GM12892 (cell line): ENCODE data around the gene GABPB2.
"Not testable (repeated sequence)": the region's sequence is repeated elsewhere in the genome, so short reads cannot be mapped to it uniquely, and the experiment has no call there.

Experiments used
- DNase-seq: peaks from one replicate; pipeline ENCODE4 v3.0.0; 2011; ENCODE audit not compliant: insufficient read length
- FAIRE-seq: peaks from 2 replicates; lab custom pipeline; 2011; peaks lifted over from hg19 to GRCh38; lab: Jason Lieb, UNC
- POLR2A ChIP-seq: IDR thresholded peaks from 2 replicates; pipeline ENCODE4 v1.6.1; 2011; ENCODE audit warnings: low read depth, low read length, control low read depth
- POLR2AphosphoS5 ChIP-seq: IDR thresholded peaks from 2 replicates; pipeline ENCODE4 v1.6.1; 2011; ENCODE audit warnings: low read depth, low read length, control low read depth
- TAF1 ChIP-seq: IDR thresholded peaks from 2 replicates; pipeline ENCODE4 v1.6.1; 2011; ENCODE audit warnings: low read depth, mild to moderate bottlenecking, control low read depth, low read length, borderline replicate concordance

Gene GABPB2

GRCh38 chr1:151061704-151062103, 8.9 kb upstream of the GABPB2 start:
- TF ChIP-seq POLR2AphosphoS5 (no peak), TAF1 (no peak), POLR2A (no peak)
- DNase-seq, result no peak
- no peak for FAIRE-seq

DNA sequence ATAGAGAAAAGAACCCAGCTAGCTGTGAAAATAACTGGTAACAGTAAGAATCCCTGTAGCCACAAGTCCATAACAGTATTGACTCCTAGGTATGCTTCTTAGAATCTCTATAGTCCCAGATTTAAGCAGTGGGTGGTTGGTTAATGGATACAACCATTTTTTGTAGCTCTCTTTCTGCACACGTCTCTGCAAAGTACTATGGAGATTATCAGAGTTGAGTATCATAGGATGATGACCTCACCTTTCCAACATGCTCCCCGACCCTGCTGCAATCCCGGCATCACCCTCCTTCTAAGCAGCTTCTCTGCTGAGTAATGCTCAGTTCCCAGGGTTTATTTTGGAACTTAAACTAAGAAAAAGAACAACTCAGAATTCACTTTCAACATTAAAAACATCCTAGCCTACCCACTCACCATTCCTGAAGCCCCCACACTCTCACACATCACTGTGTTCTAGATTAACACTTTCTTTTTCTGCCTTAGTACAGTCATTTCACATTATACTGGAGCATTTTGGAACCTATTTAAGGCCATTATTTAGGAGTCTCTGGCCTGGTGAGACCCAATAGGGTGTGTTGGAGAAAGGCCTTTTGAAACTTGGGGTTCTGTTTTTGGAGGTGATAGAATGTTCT, 7.7 kb upstream of the GABPB2 start:
- FAIRE-seq (no peak), DNase-seq (no peak)
- TF ChIP-seq POLR2AphosphoS5, result no peak
- no peak for TF ChIP-seq POLR2A
- no peak for TF ChIP-seq TAF1

DNA sequence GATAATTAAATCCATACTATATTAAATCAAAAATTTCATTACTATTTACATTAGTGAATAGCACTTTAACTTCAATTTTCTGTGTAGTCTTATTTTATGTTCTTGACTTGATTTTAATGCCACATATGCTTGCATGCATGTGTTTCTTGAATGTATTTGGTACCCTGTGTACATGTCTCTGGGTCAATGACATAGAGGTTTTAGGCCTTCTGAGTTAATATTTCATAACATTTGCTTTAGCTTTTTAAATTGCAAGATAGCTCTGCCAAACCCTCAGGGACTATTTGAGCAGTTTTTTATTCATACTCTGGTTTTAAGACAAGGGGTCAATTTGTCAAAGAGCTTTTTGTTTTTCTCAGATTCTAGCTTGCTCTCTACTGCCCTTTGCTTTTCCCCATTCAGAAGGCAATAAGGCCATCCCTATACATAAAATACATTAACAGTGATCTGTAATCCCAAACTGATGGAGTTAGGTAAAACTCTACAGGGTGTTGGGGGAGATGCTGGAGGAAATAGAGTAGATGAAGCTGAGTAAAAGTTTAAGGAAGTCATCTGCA, 5.4 kb upstream of the GABPB2 start:
- FAIRE-seq (no peak), DNase-seq (no peak)
- TF ChIP-seq TAF1 (no peak), POLR2A (no peak), POLR2AphosphoS5 (no peak)

GRCh38 chr1:151067185-151067584, 3.4 kb upstream of the GABPB2 start:
- FAIRE-seq (no peak), DNase-seq (no peak)
- TF ChIP-seq TAF1 (no peak), POLR2A (no peak), POLR2AphosphoS5 (no peak)

DNA sequence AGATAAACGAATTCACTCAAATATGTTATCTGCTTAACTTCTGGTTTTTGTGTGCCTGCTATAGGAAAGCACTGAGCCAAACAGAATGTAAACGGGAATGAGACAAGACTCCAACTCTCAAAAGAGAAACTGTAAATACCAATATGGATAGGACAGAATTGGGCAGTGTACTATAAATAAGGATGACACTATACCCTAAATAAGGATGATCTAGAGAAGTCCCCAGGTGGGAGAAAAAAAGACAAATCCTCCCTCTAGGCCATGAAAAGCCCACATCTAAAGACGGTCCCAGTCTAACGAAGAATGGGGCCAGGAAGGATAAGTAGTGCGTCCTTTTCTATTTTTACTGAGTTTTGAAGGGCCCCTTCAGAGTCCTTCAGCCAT, 1.5 kb upstream of the GABPB2 start:
- no peak for FAIRE-seq

GRCh38 chr1:151072224-151072623, 1.7 kb downstream of the GABPB2 start:
- TF ChIP-seq POLR2AphosphoS5 (no peak), POLR2A (no peak), TAF1 (no peak)
- DNase-seq, result no peak
- no peak for FAIRE-seq

More for the DNA sequence above, 1.5 kb upstream of the GABPB2 start:
- TF ChIP-seq TAF1 (no peak), POLR2A (no peak), POLR2AphosphoS5 (no peak)
- DNase-seq, result no peak

- DNase-seq, result no peak
- FAIRE-seq, result no peak
- TF ChIP-seq POLR2AphosphoS5 (no peak), TAF1 (no peak), POLR2A (no peak)
Measured at GRCh38 chr1:151085953-151086559, 15.5 kb downstream of the GABPB2 start.

DNA sequence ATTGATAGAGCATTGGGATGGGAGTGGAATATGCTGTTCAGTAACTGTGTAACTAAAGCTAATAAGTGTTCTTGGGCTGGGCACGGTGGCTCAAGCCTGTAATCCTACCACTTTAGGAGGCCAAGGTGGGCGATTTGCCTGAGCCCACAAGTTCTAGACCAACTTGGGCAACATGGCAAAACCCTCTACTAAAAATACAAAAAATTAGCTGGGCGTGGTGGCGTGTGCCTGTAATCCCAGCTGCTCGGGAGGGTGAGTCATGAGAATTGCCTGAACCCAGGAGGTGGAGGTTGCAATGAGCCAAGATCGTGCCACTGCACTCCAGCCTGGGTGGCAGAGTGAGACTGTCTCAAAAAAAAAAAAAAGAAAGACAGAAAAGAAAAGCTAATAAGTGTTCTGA, 26.9 kb downstream of the GABPB2 start:
- DNase-seq, FAIRE-seq: not testable (repeated sequence)

DNA sequence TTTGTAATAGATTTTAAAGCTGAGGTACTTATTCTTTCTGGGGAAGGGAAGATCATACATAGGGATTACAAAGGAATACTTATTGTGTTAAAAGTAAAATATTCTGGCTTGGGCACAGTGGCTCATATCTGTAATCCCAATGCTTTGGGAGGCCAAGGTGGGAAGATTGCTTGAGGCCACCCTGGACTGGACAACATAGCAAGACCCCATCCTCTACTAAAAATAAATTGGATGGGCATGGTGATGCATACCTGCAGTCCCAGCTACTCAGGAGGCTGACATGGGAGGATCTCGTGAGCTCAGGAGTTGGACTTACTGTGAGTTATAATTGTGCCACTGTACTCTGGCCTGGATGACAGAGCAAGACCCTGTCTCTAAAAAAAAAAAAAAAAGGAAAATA, 27.6 kb downstream of the GABPB2 start:
- TF ChIP-seq TAF1 (no peak), POLR2AphosphoS5 (no peak), POLR2A (no peak)
- no peak for DNase-seq
- no peak for FAIRE-seq

GRCh38 chr1:151104630-151105029, 34.1 kb downstream of the GABPB2 start:
- no peak for TF ChIP-seq POLR2A
- TF ChIP-seq POLR2AphosphoS5, result no peak
- FAIRE-seq (no peak), DNase-seq (no peak)

DNA sequence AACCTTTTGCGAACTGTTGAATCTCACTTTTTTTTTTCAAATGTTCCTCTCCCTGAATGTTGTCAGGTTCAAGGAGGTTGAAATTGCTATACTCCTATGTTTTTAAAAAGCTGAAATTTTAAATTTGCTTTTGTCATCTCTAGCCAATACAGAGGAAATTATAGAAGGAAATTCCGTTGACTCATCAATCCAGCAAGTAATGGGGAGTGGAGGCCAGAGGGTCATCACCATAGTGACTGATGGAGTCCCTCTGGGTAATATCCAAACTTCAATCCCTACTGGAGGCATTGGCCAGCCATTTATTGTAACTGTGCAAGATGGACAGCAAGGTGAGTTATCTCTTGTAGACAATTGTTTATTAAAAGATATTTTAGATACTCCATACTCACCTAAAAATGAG, 36.3 kb downstream of the GABPB2 start:
- DNase-seq (no peak), FAIRE-seq (no peak)
- TF ChIP-seq POLR2A (no peak), TAF1 (no peak), POLR2AphosphoS5 (no peak)

GRCh38 chr1:151108331-151108730, 37.8 kb downstream of the GABPB2 start:
- no peak for DNase-seq
- TF ChIP-seq POLR2AphosphoS5 (no peak), POLR2A (no peak), TAF1 (no peak)
- no peak for FAIRE-seq
